Measurements from ENCODE around the gene ERLIN1.

- no peak for TF ChIP-seq EZH2 (IDR thresholded peaks at IDR 0.05; ENCODE audit: insufficient read depth, poor library complexity, severe bottlenecking)
- TF ChIP-seq EZH2phosphoT487 (IDR thresholded peaks at IDR 0.05; ENCODE audit: insufficient read depth, low read depth) = no peak
Observed at GRCh38 chr10:100182908-100183307, 2.9 kb downstream of the ERLIN1 start.
